ENCODE measurements around the gene SREBF2. TPM values are rescaled to one million over a fixed set of nuclear protein-coding genes. Genes with fewer than 3 reads are reported as not detected.
A peak's percentile ranks its signal among the peaks of the same experiment; 100 is the strongest.

SREBF2 gene
- total and polyA plus RNA-seq, 10 of the 15 experiments (the other 5 are each of a cell fraction or from before 2014, with no cell fraction given), result 2.4 to 177 (median 78.8) TPM

DNA sequence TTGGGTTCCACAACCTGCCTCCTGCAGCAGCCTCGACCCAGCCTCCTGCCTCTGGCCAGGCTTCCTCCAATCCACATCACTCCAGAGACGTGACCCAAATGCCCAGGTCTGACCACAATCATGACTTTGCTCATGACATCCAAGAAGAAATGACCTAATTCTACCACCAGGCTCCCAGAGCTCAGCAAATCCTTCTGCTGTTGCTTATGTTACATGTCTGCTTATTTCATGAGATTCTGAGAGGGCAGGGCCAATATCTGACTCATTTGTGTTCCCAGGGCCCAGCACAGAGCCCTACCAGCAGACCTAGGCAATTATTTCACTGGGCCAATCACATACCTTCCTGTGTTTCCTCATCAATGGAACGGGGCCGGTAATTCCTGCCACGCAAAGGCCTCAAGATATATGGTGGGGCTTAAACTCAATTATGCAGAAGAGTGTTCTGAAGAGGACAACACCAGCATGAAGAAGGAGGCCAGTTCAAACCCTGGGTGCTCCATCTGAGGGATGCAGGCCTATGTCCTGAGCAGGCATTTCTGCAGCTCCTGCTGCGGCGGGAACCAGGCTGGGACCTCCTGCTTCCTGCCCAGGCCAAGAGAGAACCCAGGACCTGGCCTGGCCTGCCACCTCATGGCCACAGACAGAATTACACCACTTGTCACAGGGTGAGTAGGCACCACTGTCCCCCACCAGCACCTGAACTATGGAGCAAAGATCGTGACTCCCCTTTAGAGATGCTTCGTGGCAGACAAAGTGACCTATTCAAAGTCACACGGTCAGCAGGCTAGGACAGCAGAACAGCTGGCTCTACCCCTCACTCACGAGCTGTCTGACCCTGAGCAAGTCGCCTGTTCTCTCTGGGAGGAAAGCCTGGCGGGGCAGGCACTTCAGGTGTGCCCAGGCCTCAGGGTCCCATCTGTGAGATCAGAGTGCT, 108.2 kb downstream of the SREBF2 start (continued):
- TF ChIP-seq BCLAF1 (IDR thresholded peaks at IDR 0.05) (no peak), ZBTB4 (CRISPR knock-in tag; IDR thresholded peaks at IDR 0.05) (no peak), SMAD5 (IDR thresholded peaks at IDR 0.05; ENCODE audit: low read depth) (no peak), ZNF24 (IDR thresholded peaks at IDR 0.05) (no peak), IRF3 (IDR thresholded peaks at IDR 0.05) (no peak), ZBTB33 (IDR thresholded peaks at IDR 0.05) (no peak), ZNF274 (IDR thresholded peaks at IDR 0.05; ENCODE audit: insufficient read depth, insufficient read length) (no peak), SUPT20H (IDR thresholded peaks at IDR 0.05; ENCODE audit: borderline replicate concordance, control insufficient read depth, low read depth, low read length) (no peak), BCL11A (IDR thresholded peaks at IDR 0.05; ENCODE audit: low read depth, low read length) (no peak), CBX5 (IDR thresholded peaks at IDR 0.05; ENCODE audit: low read depth) (no peak), HCFC1 (IDR thresholded peaks at IDR 0.05; ENCODE audit: low read length) (no peak), SUZ12 (IDR thresholded peaks at IDR 0.05; ENCODE audit: unreplicated experiment) (no peak), ZSCAN29 (IDR thresholded peaks at IDR 0.05) (no peak), PAX8 (IDR thresholded peaks at IDR 0.05) (no peak), TCF3 (IDR thresholded peaks at IDR 0.05; ENCODE audit: borderline replicate concordance, insufficient read depth, low read depth, low read length) (no peak)
- TF ChIP-seq, protein P1, sequence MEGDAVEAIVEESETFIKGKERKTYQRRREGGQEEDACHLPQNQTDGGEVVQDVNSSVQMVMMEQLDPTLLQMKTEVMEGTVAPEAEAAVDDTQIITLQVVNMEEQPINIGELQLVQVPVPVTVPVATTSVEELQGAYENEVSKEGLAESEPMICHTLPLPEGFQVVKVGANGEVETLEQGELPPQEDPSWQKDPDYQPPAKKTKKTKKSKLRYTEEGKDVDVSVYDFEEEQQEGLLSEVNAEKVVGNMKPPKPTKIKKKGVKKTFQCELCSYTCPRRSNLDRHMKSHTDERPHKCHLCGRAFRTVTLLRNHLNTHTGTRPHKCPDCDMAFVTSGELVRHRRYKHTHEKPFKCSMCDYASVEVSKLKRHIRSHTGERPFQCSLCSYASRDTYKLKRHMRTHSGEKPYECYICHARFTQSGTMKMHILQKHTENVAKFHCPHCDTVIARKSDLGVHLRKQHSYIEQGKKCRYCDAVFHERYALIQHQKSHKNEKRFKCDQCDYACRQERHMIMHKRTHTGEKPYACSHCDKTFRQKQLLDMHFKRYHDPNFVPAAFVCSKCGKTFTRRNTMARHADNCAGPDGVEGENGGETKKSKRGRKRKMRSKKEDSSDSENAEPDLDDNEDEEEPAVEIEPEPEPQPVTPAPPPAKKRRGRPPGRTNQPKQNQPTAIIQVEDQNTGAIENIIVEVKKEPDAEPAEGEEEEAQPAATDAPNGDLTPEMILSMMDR (IDR thresholded peaks at IDR 0.05 in 2 of 3, conservative IDR thresholded peaks at IDR 0.05 in 1 of 3; ENCODE audit: control insufficient read depth in 2 of 3, extremely low read depth in 1 of 3, insufficient read depth in 1 of 3, low read depth in 3 of 3, low read length in 3 of 3), result peak; percentile 88 to 97 (median 95)
